Esophagus muscularis mucosa (tissue), 4 donors: ENCODE results near the gene MFF. TPM values are rescaled to one million over a fixed set of nuclear protein-coding genes. Genes with fewer than 3 reads are reported as not detected.

Experiments used
- total RNA-seq, 4 donors: library from RNA; depleted of rRNA; stranded (reverse); fragments of >200 nt; gene quantifications; one replicate each; pipeline versions ENCODE4 v1.1.0 to v1.2.1, GENCODE V29; 2016

The MFF gene
- total RNA-seq, 4 donors from 2014 or later = 117 to 135 (median 125) TPM

Other genes with a start within 250 kb of the MFF start
- 1 to 10 TPM; 3.6 to 9.6 (median 6.1) TPM for gene COL4A4, start 161.0 kb upstream of the MFF start, total RNA-seq
- 10 to 100 TPM in 1 of 4 donors, 1 to 10 TPM in 3; 1.9 to 10.8 (median 4.3) TPM for gene COL4A3, start 160.6 kb upstream of the MFF start, total RNA-seq
- not detected for gene TM4SF20, start 54.1 kb downstream of the MFF start, total RNA-seq
- gene SCYGR1, start 62.7 kb downstream of the MFF start, total RNA-seq = not detected
- 10 to 100 TPM; 27.4 to 73.4 (median 52.7) TPM for gene AGFG1, start 146.9 kb downstream of the MFF start, total RNA-seq